HG02759 (cell line): ENCODE measurements around the gene TMEM52B.

Source experiments
- ATAC-seq: cut with Tn5 transposase; IDR thresholded peaks from one replicate; pipeline ENCODE4 v1.9.1; 2021; ENCODE audit warnings: mild to moderate bottlenecking, moderate library complexity; ENCODE audit not compliant: unreplicated experiment

TMEM52B gene

DNA sequence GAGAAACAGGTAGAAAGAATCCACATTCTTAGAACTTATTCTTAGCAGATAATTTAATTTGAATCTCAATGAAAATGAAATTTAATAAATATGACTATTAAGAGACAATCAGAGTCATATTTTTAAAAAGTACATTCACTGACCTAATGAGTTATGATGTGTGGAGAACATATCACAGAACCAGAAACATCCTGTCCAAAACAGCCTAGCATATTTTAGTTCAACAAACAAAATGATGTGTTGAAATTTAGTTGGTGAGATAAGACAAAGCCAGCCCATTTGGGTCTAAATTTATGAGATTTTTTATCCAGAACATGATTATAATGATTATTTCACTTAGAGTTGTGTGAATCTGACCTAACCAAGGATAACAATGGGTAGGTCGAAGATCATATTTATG is 59.7 kb downstream of the TMEM52B start:
- ATAC-seq: no peak

DNA sequence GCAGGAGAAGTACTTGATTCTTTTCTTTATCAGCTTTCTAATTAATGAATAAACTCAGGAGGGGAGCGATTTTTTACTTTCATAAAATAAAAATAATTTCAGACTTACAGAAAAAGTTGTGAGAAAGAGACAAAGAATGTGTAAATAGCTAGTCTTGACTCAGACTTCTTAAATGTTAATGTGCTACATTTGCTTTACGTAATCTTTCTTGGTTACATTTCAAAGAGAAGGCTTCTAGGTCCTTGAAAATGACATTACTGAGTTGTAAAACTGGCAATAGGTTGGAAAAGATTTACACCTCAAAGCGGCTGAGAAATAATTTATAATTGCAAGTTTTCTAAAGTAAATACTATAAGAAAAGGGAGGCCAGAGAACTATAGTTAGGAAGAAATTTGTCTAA is 62.5 kb downstream of the TMEM52B start:
- ATAC-seq: no peak
